Stimulated activated CD8-positive, alpha-beta memory T cell treated with anti-CD3 and anti-CD28 coated beads, Interleukin-7, amount 100 ng/mL, for 24 hours (primary cell): ENCODE measurements around the gene R3HDML.

Experiments
- DNase-seq: peaks from one replicate; pipeline ENCODE4 v3.0.0-alpha.2; 2020; ENCODE audit warnings: low read depth

R3HDML gene

GRCh38 chr20:44364068-44364467, 27.2 kb downstream of the R3HDML start:
- DNase-seq: no peak

DNA sequence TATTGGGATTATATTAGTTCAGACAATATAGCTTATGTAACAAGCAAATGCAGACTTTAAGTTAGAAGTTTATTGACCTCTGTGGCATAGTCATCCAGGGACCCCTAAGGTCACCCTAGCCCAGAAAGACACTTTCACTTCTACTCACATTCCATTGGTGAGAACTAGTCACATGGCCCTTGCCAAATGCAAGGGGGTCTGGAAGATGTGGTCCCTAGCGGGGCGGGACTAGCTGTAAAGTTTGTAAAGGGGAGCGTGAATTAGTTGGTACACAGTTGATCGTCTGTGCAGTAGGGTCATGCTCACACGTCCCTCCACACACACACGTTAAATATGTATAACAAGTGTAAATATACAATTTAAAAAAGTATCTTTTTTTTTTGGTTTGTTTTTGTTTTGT, 27.9 kb downstream of the R3HDML start:
- DNase-seq: no peak

- DNase-seq: no peak
Measured at GRCh38 chr20:44367746-44368145, 30.9 kb downstream of the R3HDML start.

DNA sequence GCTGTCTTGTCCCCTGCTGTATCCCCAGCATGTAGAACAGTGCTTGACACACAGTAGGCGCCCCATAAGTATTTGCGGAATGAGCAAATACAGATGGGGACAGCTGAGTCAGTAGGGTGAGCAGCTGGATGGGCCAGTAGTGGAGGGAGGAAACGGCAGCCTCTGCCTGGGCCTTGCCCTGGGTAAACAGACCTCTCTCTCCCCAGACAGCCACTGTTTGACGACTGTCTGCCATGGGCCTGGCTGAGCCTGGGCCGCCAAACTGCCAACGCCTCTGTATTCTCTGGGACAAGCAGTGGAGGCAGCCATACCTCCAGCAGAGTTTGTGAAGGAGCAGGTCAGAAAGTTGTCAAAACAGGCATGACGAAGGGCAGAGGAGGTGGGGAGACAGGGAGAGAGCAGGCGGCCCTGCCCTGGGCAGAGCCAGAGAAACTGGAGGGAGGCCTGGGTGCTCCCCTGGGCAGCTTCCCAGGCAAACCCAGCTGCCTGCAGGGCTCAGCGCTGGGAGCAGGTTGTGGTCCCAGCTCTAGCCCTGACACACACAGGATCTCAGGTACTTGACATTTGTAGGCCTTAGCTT, 33.9 kb downstream of the R3HDML start:
- DNase-seq: no peak

DNA sequence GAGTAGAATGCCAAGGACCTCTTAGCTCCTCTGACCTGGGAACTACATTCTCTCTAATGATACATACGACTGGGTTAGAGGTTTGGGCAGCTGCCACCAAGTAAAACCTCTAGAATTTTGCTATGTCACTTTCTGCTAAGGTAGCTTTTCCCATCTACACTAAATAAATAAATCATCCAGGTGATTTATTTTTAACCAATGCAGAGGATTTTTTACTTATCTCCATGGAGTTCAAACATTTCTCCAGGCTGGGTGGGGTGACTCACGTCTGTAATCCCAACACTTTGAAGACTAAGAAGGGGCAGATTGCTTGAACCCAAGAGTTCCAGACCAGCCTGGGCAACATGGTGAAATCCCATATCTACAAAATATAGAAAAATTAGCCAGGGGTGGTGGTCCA, 45.8 kb downstream of the R3HDML start:
- DNase-seq: no peak

- DNase-seq: peak; percentile 79
Measured at GRCh38 chr20:44384423-44385027, 47.7 kb downstream of the R3HDML start.

DNA sequence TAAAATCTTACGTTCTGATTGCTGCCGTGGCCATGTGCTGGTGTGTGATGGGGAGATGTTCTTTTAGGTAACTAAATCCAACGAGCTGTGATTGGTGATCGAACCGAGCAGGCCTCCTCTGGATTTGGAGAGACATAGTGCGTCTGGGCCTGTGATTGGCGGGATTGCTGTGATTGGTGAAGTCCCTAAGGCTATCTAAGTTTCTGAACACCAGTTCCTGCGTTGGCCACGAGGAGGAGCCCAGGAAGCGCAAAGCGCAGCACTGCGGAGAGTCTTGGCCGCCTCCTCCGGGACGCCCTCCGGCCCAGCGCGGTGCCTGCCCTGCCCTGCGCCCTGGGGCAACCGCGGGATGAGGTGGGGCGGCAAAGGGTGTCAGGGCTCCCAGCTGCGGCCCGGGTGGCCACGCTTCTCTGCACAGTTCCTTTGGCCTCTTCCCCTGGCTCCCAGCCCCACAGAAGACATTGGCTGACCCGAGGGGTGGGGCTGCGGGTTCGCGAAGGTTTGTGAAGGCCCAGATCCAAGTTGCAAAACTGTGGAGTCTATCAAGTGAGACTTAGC, 51.7 kb downstream of the R3HDML start:
- DNase-seq: peak; percentile 50

DNA sequence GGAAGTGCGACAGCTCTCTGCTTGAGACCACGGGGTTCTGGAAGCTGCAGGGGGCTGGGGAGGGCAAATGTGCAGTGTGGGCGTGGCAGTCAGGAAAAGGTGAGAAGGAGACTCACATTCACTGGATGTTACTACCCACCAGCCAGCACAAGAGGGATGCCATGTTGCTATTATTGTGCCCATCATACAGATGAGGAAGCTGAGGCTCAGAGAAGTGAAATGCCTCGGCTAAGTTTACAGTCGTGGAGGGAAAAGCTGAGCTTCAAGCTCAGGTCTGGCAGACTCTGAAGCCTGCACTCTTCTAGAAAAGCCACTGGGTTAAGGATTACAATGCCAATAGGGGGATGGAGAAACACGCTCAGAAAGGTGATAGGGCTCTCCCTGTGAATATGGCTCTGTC, 53.0 kb downstream of the R3HDML start:
- DNase-seq: no peak

GRCh38 chr20:44390280-44390679, 53.4 kb downstream of the R3HDML start:
- no peak for DNase-seq

GRCh38 chr20:44392088-44392775, 55.4 kb downstream of the R3HDML start:
- DNase-seq: no peak

DNA sequence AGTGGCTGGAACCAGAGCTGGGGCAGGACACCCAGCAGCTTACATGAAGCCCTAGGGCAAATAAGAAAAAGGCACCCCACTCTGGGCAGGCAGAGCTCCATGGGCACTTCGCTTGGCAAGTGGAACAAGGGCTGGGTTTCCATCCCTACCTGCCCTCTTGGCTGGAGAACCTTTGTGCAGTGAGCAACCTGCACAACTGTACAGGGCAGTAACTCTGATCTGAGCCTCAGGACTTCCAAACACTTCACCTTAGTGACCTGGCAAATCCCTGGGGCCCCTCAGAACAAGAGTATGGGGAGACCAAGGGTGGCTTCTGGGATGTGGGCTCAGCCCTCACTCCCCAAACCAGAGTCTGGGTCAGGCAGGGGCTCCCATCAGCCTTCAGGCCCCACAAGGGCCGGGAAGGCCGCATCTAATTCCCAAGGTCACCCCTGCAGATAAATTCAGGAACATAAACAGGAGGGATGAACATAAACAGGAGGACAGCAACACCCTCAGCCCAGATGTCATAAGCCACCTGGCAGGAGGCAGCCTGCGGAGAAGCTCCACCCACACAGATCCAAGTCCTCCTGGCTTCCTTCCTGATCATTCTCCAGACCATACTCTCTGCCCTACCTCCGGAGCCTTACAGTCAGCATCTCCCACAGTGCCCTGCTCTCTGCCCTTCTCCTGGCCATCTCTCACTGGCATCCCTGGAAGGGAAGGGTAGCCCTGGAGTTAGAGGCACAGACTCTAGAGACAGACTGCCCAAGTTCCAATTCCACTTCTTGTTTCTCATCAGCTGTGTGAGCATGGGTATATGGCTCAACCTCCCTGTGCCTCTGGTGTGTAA, 56.1 kb downstream of the R3HDML start:
- DNase-seq: no peak

DNA sequence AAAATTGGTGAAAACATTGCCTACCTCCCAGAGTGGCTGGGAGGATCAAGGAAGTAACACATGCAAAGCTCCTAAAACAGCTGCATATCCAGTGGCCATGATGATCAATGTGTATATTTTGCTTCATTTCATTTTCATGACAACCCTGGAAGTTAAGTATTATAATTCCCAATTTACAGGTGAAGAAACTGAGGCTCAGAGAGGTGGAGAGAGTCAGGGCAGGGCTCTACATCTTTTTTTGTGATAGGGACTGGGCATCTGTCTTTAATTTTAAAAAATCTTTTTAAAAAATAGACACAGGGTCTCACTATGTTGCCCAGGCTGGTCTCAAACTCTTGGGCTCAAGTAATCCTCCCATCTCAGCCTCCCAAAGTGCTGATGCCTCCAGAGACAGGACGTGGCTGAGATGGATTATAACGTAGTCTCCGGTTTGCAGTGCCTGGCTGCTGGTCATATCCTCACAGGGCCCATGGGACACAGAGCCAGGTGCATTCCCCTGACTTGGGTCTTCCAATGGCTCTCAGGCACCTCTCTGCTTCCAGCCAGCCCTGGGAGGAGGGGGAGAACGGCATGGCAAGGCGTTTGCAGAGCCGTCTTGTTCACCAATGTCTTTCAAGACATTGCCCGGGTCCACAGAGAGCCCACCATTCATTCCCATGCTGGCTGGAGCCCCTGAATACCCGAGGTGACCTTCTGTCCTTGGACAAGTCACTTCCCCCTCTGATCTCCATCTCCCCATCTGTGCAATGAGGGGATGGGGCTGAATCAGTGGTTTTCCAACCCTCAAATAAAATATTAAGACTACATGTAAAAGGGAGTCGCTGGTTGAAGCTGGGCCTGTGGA, 57.0 kb downstream of the R3HDML start:
- no peak for DNase-seq

GRCh38 chr20:44394452-44394701, 57.5 kb downstream of the R3HDML start:
- DNase-seq: no peak

GRCh38 chr20:44394702-44395460, 58.0 kb downstream of the R3HDML start:
- no peak for DNase-seq

DNA sequence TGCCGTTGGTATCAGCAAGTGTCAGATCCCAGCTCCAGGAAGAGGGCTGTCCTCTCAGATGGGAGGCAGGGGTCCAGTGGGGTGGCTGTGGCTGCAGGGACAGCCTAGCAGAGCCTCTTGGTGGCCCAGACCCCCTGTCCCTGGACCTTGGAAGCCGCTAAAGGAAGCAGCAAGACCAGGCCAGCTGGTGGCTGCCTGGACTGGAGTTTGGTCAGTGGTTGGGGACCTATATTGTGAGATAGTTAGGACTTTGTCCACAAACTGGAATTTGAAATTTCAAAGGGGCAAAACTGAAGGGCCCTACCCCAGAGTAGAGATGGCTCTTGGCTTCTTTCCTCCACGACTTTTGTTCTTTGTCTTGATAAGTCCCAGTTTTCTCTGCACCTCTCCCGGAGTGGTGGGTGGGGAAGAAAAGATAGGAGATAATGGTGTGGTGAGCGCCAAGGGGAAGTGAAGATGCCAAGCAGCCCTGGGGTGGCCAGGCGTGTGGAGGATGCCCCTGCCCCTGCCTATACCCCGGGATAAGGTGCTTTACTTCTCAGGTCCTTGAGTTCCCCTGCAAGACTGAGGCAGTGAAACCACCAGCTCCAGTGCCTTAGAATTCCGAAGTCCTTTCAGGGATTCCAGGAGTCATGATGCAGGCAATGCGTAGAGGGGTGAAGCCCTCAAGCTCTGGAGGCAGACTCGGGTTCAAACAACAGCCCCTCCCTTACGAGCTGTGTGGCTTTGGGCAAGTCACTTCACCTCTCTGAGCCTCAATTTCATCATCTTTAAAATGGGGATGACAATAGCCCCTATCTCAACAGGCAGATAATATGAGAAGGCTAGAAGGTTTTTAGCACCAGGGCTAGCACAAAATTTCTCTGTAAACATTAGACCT, 58.9 kb downstream of the R3HDML start:
- DNase-seq: no peak

- no peak for DNase-seq
Measured at GRCh38 chr20:44396369-44397130, 59.7 kb downstream of the R3HDML start.

DNA sequence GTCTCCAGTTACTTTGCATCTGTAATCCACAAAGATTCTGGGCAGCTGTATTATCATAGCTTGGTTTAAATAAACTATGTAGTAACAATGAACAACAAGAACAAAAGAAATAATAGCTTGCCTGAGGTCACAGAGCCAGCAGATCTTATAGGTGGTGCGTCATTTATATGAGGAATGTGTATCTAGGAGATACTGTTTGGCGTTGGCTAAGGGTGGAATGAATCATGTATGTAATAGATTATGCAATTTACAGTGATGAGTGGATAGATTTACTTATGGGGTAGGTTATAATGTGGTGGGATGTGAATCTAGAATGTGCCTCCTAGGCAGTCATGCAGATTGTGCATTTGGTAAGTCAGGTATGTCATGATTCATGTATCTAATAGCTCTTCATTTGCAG, 61.5 kb downstream of the R3HDML start:
- no peak for DNase-seq

GRCh38 chr20:44399446-44399845, 62.6 kb downstream of the R3HDML start:
- DNase-seq: no peak

DNA sequence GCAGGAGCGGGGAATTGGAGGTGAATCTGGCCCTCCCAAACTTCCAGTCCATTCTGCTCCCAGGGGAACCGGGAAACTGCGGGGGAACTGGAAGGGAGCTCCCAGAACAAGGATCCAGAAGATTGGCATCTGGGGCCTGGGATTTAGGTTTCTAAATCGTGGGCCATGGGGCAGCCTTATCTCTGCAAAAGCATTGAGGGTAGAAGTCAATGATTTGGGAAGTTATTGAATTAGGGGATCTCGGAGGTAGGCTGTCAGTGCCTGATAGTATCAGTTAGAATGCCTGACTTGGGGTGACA, 63.8 kb downstream of the R3HDML start:
- no peak for DNase-seq
